GM23338 (cell line): ENCODE measurements around the gene ZNF248. TPM values are rescaled to one million over a fixed set of nuclear protein-coding genes. Genes with fewer than 3 reads are reported as not detected.

Experiments used
- ATAC-seq: fragments of 200-7000 bp; cut with Tn5 transposase; 3 replicates; pipeline ENCODE4 v1.9.1; 2020
- DNase-seq: peaks from one replicate; pipeline ENCODE4 v3.0.0-alpha.2; 2015; ENCODE audit warnings: low spot score
- H2AFZ ChIP-seq: fragments of 200-600 bp; sonication (generic); 2 replicates; pipeline ENCODE4 v1.8.0; 2016; ENCODE audit warnings: antibody characterized with exemption, mild to moderate bottlenecking, moderate library complexity
- H3F3A ChIP-seq: fragments of 200-600 bp; sonication (generic); replicated peaks from 2 replicates; pipeline ENCODE4 v1.8.0; 2017; ENCODE audit warnings: antibody characterized with exemption, mixed run types, low read depth
- H3K27ac ChIP-seq: fragments of 200-600 bp; sonication (generic); 2 replicates; pipeline ENCODE4 v1.6.1; 2016; ENCODE audit warnings: low read depth
- H3K27me3 ChIP-seq: fragments of 200-600 bp; sonication (generic); 2 replicates; pipeline ENCODE4 v1.8.0; 2016; ENCODE audit warnings: mild to moderate bottlenecking, mixed run types, moderate library complexity; ENCODE audit not compliant: insufficient read depth
- H3K36me3 ChIP-seq: fragments of 200-600 bp; sonication (generic); 2 replicates; pipeline ENCODE4 v1.8.0; 2016; ENCODE audit warnings: mild to moderate bottlenecking; ENCODE audit not compliant: insufficient read depth
- H3K4me1 ChIP-seq: fragments of 200-600 bp; sonication (generic); 2 replicates; pipeline ENCODE4 v1.8.0; 2016; ENCODE audit warnings: mild to moderate bottlenecking, moderate library complexity; ENCODE audit not compliant: insufficient read depth
- H3K4me2 ChIP-seq: fragments of 200-600 bp; sonication (generic); 2 replicates; pipeline ENCODE4 v1.7.1; 2017; ENCODE audit warnings: mixed run types
- H3K4me3 ChIP-seq: fragments of 200-600 bp; sonication (generic); 2 replicates; pipeline ENCODE4 v1.6.1; 2016; ENCODE audit warnings: mixed run types
- H3K79me2 ChIP-seq: fragments of 200-600 bp; sonication (generic); replicated peaks from 2 replicates; pipeline ENCODE4 v1.8.0; 2017; ENCODE audit warnings: mild to moderate bottlenecking; ENCODE audit not compliant: insufficient read depth
- H3K9me2 ChIP-seq: fragments of 200-600 bp; sonication (generic); 2 replicates; pipeline ENCODE4 v1.8.0; 2017; ENCODE audit not compliant: insufficient read depth
- H4K20me1 ChIP-seq: fragments of 200-600 bp; sonication (generic); replicated peaks from 2 replicates; pipeline ENCODE4 v1.8.0; 2017; ENCODE audit warnings: mild to moderate bottlenecking; ENCODE audit not compliant: insufficient read depth
- H3K27ac Mint-ChIP-seq: 2 replicates; pipeline ENCODE4 v1.8.0; 2020; ENCODE audit warnings: inconsistent platforms, mild to moderate bottlenecking, moderate library complexity, mixed read lengths
- H3K27me3 Mint-ChIP-seq: 3 replicates; pipeline ENCODE4 v1.8.0; 2022; ENCODE audit warnings: low read depth, mild to moderate bottlenecking, moderate library complexity, mixed read lengths, inconsistent platforms; ENCODE audit not compliant: insufficient read depth, poor library complexity
- H3K36me3 Mint-ChIP-seq: 3 replicates; pipeline ENCODE4 v1.8.0; 2021; ENCODE audit warnings: low read depth, mild to moderate bottlenecking, inconsistent platforms, moderate library complexity, mixed read lengths
- H3K4me1 Mint-ChIP-seq: 3 replicates; pipeline ENCODE4 v1.8.0; 2020; ENCODE audit warnings: mild to moderate bottlenecking, inconsistent platforms, mixed read lengths
- H3K4me3 Mint-ChIP-seq: 3 replicates; pipeline ENCODE4 v1.8.0; 2021; ENCODE audit warnings: moderate library complexity, mild to moderate bottlenecking, inconsistent platforms, mixed read lengths
- H3K9me3 Mint-ChIP-seq: 3 replicates; pipeline ENCODE4 v1.8.0; 2020; ENCODE audit warnings: moderate library complexity, mild to moderate bottlenecking, inconsistent platforms, mixed read lengths
- EZH2 ChIP-seq: fragments of 200-600 bp; sonication (generic); IDR thresholded peaks from one replicate; pipeline ENCODE4 v1.8.0; 2017; ENCODE audit warnings: antibody characterized with exemption, mild to moderate bottlenecking, low read depth; ENCODE audit not compliant: unreplicated experiment
- EZH2phosphoT487 ChIP-seq: fragments of 200-600 bp; sonication (generic); IDR thresholded peaks from one replicate; pipeline ENCODE4 v1.8.1; 2018; ENCODE audit warnings: antibody characterized with exemption; ENCODE audit not compliant: unreplicated experiment
- NANOG ChIP-seq: IDR thresholded peaks from 2 replicates; pipeline ENCODE4 v1.6.1; 2016; ENCODE audit warnings: antibody characterized with exemption, borderline replicate concordance
- POLR2AphosphoS5 ChIP-seq: IDR thresholded peaks from 2 replicates; pipeline ENCODE4 v1.6.1; 2016; ENCODE audit warnings: antibody characterized with exemption, low read depth
- ZNF331 ChIP-seq: fragments of 250-450 bp; sonication (Bioruptor Pico); IDR thresholded peaks from 2 replicates; pipeline ENCODE4 v1.5.0; 2020; ENCODE audit warnings: low read depth, mild to moderate bottlenecking, moderate library complexity
- polyA plus RNA-seq: library from polyadenylated mRNA; unstranded; fragments of >200 nt; fragmentation: Nextera tagmentation; extraction: Ambion mirVana; gene quantifications from 2 replicates; pipeline ENCODE4 v1.2.1, GENCODE V29; 2016
- total RNA-seq: library from RNA; depleted of rRNA; stranded (reverse); fragments of >200 nt; shearing (Covaris generic); gene quantifications from 2 replicates; pipeline ENCODE4 v1.2.3, GENCODE V29; 2014; rRNA removed
- TF ChIP-seq, protein P1 (sequence below): IDR thresholded peaks from 2 replicates; pipeline ENCODE4 v1.6.1; 2016; ENCODE audit warnings: antibody characterized with exemption

The ZNF248 gene
- total and polyA plus RNA-seq, 2 experiments from 2014 or later, result 2.7 to 5.3 TPM

DNA sequence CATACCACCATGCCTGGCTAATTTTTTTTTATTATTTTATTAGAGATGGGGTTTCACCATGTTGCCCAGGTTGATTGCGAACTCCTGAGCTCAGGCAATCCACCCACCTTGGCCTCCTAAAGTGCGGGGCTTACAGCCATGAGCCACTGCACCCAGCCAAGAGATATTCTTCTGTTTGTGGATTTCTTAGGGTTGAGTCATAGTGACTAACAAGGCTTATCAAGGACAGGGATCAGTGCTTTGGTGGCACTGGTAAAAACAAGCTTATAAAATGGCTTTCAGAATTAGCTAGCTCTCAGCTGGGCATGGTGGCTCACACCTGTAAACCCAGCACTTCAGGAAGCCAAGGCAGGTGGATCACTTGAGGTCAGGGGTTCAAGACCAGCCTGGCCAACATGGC lies 122.4 kb downstream of the ZNF248 start:
- Histone ChIP-seq H3K4me2 (no peak overlapping the region), H3K27ac (no peak overlapping the region), H4K20me1 (no peaks in the 10 kb centered on the region), H3K79me2 (no peaks in the 10 kb centered on the region), H3K4me1 (no peaks in the 10 kb centered on the region), H3K36me3 (no peaks in the 10 kb centered on the region), H3K9me2 (no peaks in the 10 kb centered on the region), H3K4me3 (no peak overlapping the region), H3F3A (no peaks in the 10 kb centered on the region), H3K27me3 (no peaks in the 10 kb centered on the region), H2AFZ (no peak overlapping the region)
- H3K36me3 Mint-ChIP-seq, result peaks cover 29% of the 10 kb centered on the region
- H3K4me3 Mint-ChIP-seq, result no peak overlapping the region
- peaks cover 4% of the 10 kb centered on the region for H3K27me3 Mint-ChIP-seq
- peaks cover 91% of the 10 kb centered on the region for H3K9me3 Mint-ChIP-seq
- ATAC-seq, result no peak
- TF ChIP-seq NANOG (no peak), EZH2phosphoT487 (no peak), POLR2AphosphoS5 (no peak), EZH2 (no peak), ZNF331 (no peak)
- TF ChIP-seq, protein P1, sequence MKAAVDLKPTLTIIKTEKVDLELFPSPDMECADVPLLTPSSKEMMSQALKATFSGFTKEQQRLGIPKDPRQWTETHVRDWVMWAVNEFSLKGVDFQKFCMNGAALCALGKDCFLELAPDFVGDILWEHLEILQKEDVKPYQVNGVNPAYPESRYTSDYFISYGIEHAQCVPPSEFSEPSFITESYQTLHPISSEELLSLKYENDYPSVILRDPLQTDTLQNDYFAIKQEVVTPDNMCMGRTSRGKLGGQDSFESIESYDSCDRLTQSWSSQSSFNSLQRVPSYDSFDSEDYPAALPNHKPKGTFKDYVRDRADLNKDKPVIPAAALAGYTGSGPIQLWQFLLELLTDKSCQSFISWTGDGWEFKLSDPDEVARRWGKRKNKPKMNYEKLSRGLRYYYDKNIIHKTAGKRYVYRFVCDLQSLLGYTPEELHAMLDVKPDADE, result no peak
- no peaks in the 10 kb centered on the region for H3K4me1 Mint-ChIP-seq
- H3K27ac Mint-ChIP-seq, result no peak overlapping the region
- no peak for DNase-seq

Other genes starting within 250 kb of the ZNF248 start
- gene ZNF25, start 119.0 kb upstream of the ZNF248 start, total RNA-seq, result 0.76 and 2.7 TPM in 2 replicates
- 0.23 TPM in 1 of 2 replicates, not detected in the other for gene ZNF25, start 119.0 kb upstream of the ZNF248 start, polyA plus RNA-seq
- 32.6 and 35.5 TPM in 2 replicates for gene ZNF33A, start 153.1 kb upstream of the ZNF248 start, total RNA-seq
- gene ZNF33A, start 153.1 kb upstream of the ZNF248 start, polyA plus RNA-seq, result 20.3 and 20.6 TPM in 2 replicates
- 12.2 and 14.6 TPM in 2 replicates for gene ZNF37A, start 236.7 kb upstream of the ZNF248 start, total RNA-seq
- gene ZNF37A, start 236.7 kb upstream of the ZNF248 start, polyA plus RNA-seq, result 5.7 and 8.7 TPM in 2 replicates